Measurements from ENCODE around the gene OSBPL10. TPM values are rescaled to one million over a fixed set of nuclear protein-coding genes. Genes with fewer than 3 reads are reported as not detected.

The OSBPL10 gene
- total RNA-seq, 2 experiments from 2014 or later = 0.26 to 2.3 TPM

GRCh38 chr3:31942446-31942845 lies 38.6 kb downstream of the OSBPL10 start:
- ATAC-seq (no peak), DNase-seq (no peak)
- Mint-ChIP-seq H3K27ac (no peak overlapping the region), H3K4me3 (no peak overlapping the region), H3K27me3 (no peaks in the 10 kb centered on the region), H3K9me3 (ENCODE audit: low read depth) (peaks cover 4% of the 10 kb centered on the region), H3K36me3 (no peaks in the 10 kb centered on the region), H3K4me1 (no peaks in the 10 kb centered on the region)
- CTCF ChIA-PET = no interaction called here

- ATAC-seq = no peak
Observed at GRCh38 chr3:31937225-31937624, 43.8 kb downstream of the OSBPL10 start.

GRCh38 chr3:31936420-31937060 lies 44.5 kb downstream of the OSBPL10 start:
- DNase-seq (no peak), ATAC-seq (no peak)
- Mint-ChIP-seq H3K27me3 (peaks cover 3% of the 10 kb centered on the region), H3K4me3 (no peak overlapping the region), H3K36me3 (no peaks in the 10 kb centered on the region), H3K9me3 (ENCODE audit: low read depth) (no peaks in the 10 kb centered on the region), H3K4me1 (no peaks in the 10 kb centered on the region), H3K27ac (no peak overlapping the region)
- CTCF ChIA-PET = no interaction called here

More at GRCh38 chr3:31937225-31937624, 43.8 kb downstream of the OSBPL10 start:
- Mint-ChIP-seq H3K36me3 (no peaks in the 10 kb centered on the region), H3K27ac (no peak overlapping the region), H3K4me3 (no peak overlapping the region), H3K27me3 (peaks cover 3% of the 10 kb centered on the region), H3K4me1 (no peaks in the 10 kb centered on the region), H3K9me3 (ENCODE audit: low read depth) (no peaks in the 10 kb centered on the region)
- CTCF ChIA-PET = no interaction called here
- DNase-seq = no peak

GRCh38 chr3:31934866-31935265 lies 46.2 kb downstream of the OSBPL10 start:
- Mint-ChIP-seq H3K4me1 (no peaks in the 10 kb centered on the region), H3K36me3 (no peaks in the 10 kb centered on the region), H3K9me3 (ENCODE audit: low read depth) (no peaks in the 10 kb centered on the region), H3K27me3 (peaks cover 3% of the 10 kb centered on the region), H3K27ac (no peak overlapping the region), H3K4me3 (no peak overlapping the region)
- CTCF ChIA-PET = no interaction called here
- DNase-seq (no peak), ATAC-seq (no peak)

- DNase-seq = no peak
- CTCF ChIA-PET = no interaction called here
- no peaks in the 10 kb centered on the region for H3K36me3 Mint-ChIP-seq
Observed at GRCh38 chr3:31934018-31934417, 47.0 kb downstream of the OSBPL10 start.

GRCh38 chr3:31932990-31933389 lies 48.1 kb downstream of the OSBPL10 start:
- H3K4me3 Mint-ChIP-seq = no peak overlapping the region
- peaks cover 3% of the 10 kb centered on the region for H3K27me3 Mint-ChIP-seq
- CTCF ChIA-PET = no interaction called here
- H3K27ac Mint-ChIP-seq = no peak overlapping the region
- no peaks in the 10 kb centered on the region for H3K4me1 Mint-ChIP-seq
- no peaks in the 10 kb centered on the region for H3K36me3 Mint-ChIP-seq
- DNase-seq (no peak), ATAC-seq (no peak)
- no peaks in the 10 kb centered on the region for H3K9me3 Mint-ChIP-seq (ENCODE audit: low read depth)

More at GRCh38 chr3:31934018-31934417, 47.0 kb downstream of the OSBPL10 start:
- no peak overlapping the region for H3K27ac Mint-ChIP-seq
- no peaks in the 10 kb centered on the region for H3K9me3 Mint-ChIP-seq (ENCODE audit: low read depth)
- no peaks in the 10 kb centered on the region for H3K4me1 Mint-ChIP-seq
- no peak overlapping the region for H3K4me3 Mint-ChIP-seq
- ATAC-seq = no peak
- H3K27me3 Mint-ChIP-seq = peaks cover 3% of the 10 kb centered on the region

GRCh38 chr3:31929826-31930502 lies 51.1 kb downstream of the OSBPL10 start:
- CTCF ChIA-PET = interaction anchor here (0.7 kb wide), 1 partner anchor 11 kb away, joined by 3 read pairs; no protein-coding TSS in a partner anchor

GRCh38 chr3:31927811-31928210 lies 53.3 kb downstream of the OSBPL10 start:
- Mint-ChIP-seq H3K27me3 (no peaks in the 10 kb centered on the region), H3K9me3 (ENCODE audit: low read depth) (peaks cover 3% of the 10 kb centered on the region), H3K36me3 (no peaks in the 10 kb centered on the region), H3K4me1 (no peaks in the 10 kb centered on the region), H3K27ac (no peak overlapping the region), H3K4me3 (no peak overlapping the region)
- CTCF ChIA-PET = no interaction called here
- ATAC-seq (no peak), DNase-seq (no peak)

More at GRCh38 chr3:31929826-31930502, 51.1 kb downstream of the OSBPL10 start:
- Mint-ChIP-seq H3K27me3 (no peaks in the 10 kb centered on the region), H3K4me1 (no peaks in the 10 kb centered on the region), H3K36me3 (no peaks in the 10 kb centered on the region), H3K4me3 (no peak overlapping the region), H3K27ac (no peak overlapping the region), H3K9me3 (ENCODE audit: low read depth) (no peaks in the 10 kb centered on the region)
- DNase-seq (no peak), ATAC-seq (no peak)

- Mint-ChIP-seq H3K4me1 (peaks cover 1% of the 10 kb centered on the region), H3K9me3 (ENCODE audit: low read depth) (peaks cover 3% of the 10 kb centered on the region), H3K27ac (no peak overlapping the region), H3K27me3 (no peaks in the 10 kb centered on the region), H3K4me3 (no peak overlapping the region), H3K36me3 (peaks cover 2% of the 10 kb centered on the region)
- ATAC-seq = no peak
- no peak for DNase-seq
- CTCF ChIA-PET = no interaction called here
Observed at GRCh38 chr3:31926543-31926942, 54.5 kb downstream of the OSBPL10 start.

- CTCF ChIA-PET = no interaction called here
- ATAC-seq (no peak), DNase-seq (no peak)
- H3K9me3 Mint-ChIP-seq (ENCODE audit: low read depth) = peaks cover 10% of the 10 kb centered on the region
- H3K27me3 Mint-ChIP-seq = no peaks in the 10 kb centered on the region
- peaks cover 9% of the 10 kb centered on the region for H3K4me1 Mint-ChIP-seq
- peaks cover 6% of the 10 kb centered on the region for H3K36me3 Mint-ChIP-seq
- H3K4me3 Mint-ChIP-seq = no peak overlapping the region
- no peak overlapping the region for H3K27ac Mint-ChIP-seq
Observed at GRCh38 chr3:31925271-31925630, 55.8 kb downstream of the OSBPL10 start.

GRCh38 chr3:31924610-31925270 lies 56.3 kb downstream of the OSBPL10 start:
- Mint-ChIP-seq H3K27ac (no peak overlapping the region), H3K36me3 (peaks cover 10% of the 10 kb centered on the region), H3K4me1 (peaks cover 9% of the 10 kb centered on the region), H3K27me3 (no peaks in the 10 kb centered on the region), H3K9me3 (ENCODE audit: low read depth) (peaks cover 15% of the 10 kb centered on the region), H3K4me3 (no peak overlapping the region)
- ATAC-seq = no peak
- CTCF ChIA-PET = no interaction called here
- no peak for DNase-seq

- ATAC-seq (no peak), DNase-seq (no peak)
- H3K27me3 Mint-ChIP-seq = no peaks in the 10 kb centered on the region
- peaks cover 16% of the 10 kb centered on the region for H3K36me3 Mint-ChIP-seq
- CTCF ChIA-PET = no interaction called here
- H3K27ac Mint-ChIP-seq = no peak overlapping the region
- H3K4me3 Mint-ChIP-seq = no peak overlapping the region
- H3K9me3 Mint-ChIP-seq (ENCODE audit: low read depth) = peaks cover 15% of the 10 kb centered on the region
- peaks cover 18% of the 10 kb centered on the region for H3K4me1 Mint-ChIP-seq
Observed at GRCh38 chr3:31922962-31923361, 58.1 kb downstream of the OSBPL10 start.

- DNase-seq (no peak), ATAC-seq (no peak)
- no peak overlapping the region for H3K4me3 Mint-ChIP-seq
- H3K27me3 Mint-ChIP-seq = no peaks in the 10 kb centered on the region
- peaks cover 24% of the 10 kb centered on the region for H3K4me1 Mint-ChIP-seq
- peaks cover 15% of the 10 kb centered on the region for H3K9me3 Mint-ChIP-seq (ENCODE audit: low read depth)
- peaks cover 16% of the 10 kb centered on the region for H3K36me3 Mint-ChIP-seq
- CTCF ChIA-PET = no interaction called here
- H3K27ac Mint-ChIP-seq = no peak overlapping the region
Observed at GRCh38 chr3:31921837-31922236, 59.2 kb downstream of the OSBPL10 start.

GRCh38 chr3:31920310-31920709 lies 60.8 kb downstream of the OSBPL10 start:
- peaks cover 16% of the 10 kb centered on the region for H3K36me3 Mint-ChIP-seq
- H3K27me3 Mint-ChIP-seq = no peaks in the 10 kb centered on the region
- H3K4me3 Mint-ChIP-seq = no peak overlapping the region
- ATAC-seq (no peak), DNase-seq (no peak)
- H3K27ac Mint-ChIP-seq = no peak overlapping the region
- H3K9me3 Mint-ChIP-seq (ENCODE audit: low read depth) = peaks cover 15% of the 10 kb centered on the region
- CTCF ChIA-PET = no interaction called here
- H3K4me1 Mint-ChIP-seq = peaks cover 24% of the 10 kb centered on the region
